Endothelial cell of umbilical vein (primary cell): ENCODE results near the gene HLX. TPM values are rescaled to one million over a fixed set of nuclear protein-coding genes. Genes with fewer than 3 reads are reported as not detected.

Source experiments
- BruUV-seq: library from RNA; stranded (reverse); fragments of 400-500 nt; replicated peaks from 2 replicates; lab custom pipeline; 2021; lab: Mats Ljungman, UMichigan
- CTCF ChIA-PET: fragments of 300-600, 350-600 bp; sonication (Branson Sonifier 250); formaldehyde crosslinking; loops from one replicate; lab custom pipeline; 2021; ENCODE audit warnings: antibody characterized with exemption, inconsistent platforms; lab: Charles Lee
- POLR2A ChIA-PET: fragments of 300-600, 350-600 bp; sonication (Branson Sonifier 250); formaldehyde crosslinking; loops from one replicate; lab custom pipeline; 2021; ENCODE audit warnings: antibody characterized with exemption, inconsistent platforms; lab: Charles Lee
- DNase-seq: peaks from one replicate; pipeline ENCODE4 v3.0.0-alpha.2; 2011; ENCODE audit warnings: low read depth, low spot score
- FAIRE-seq: peaks from 2 replicates; lab custom pipeline; 2011; peaks lifted over from hg19 to GRCh38; lab: Jason Lieb, UNC
- H2AFZ ChIP-seq: 2 replicates; pipeline ENCODE4 v1.6.0; 2012; ENCODE audit warnings: low read depth, low read length, control low read depth, inconsistent platforms
- H3K27ac ChIP-seq: 2 replicates; pipeline ENCODE4 v1.5.1; 2011; ENCODE audit warnings: low read depth, mild to moderate bottlenecking, control low read depth, low read length, moderate library complexity; ENCODE audit not compliant: insufficient read depth
- H3K27me3 ChIP-seq, 2 experiments: 2 replicates each; pipeline versions ENCODE4 v1.6.0 to v1.6.1; 2011; ENCODE audit warnings: low read length in 2 of 2, mixed read lengths in 1 of 2; ENCODE audit not compliant: control insufficient read depth in 2 of 2, insufficient read depth in 2 of 2
- H3K36me3 ChIP-seq, 2 experiments: 2 replicates in 1 of 2; 3 replicates in 1 of 2; pipeline ENCODE4 v1.5.1; 2011; ENCODE audit warnings: low read length in 2 of 2, mild to moderate bottlenecking in 1 of 2, moderate library complexity in 1 of 2; ENCODE audit not compliant: control insufficient read depth in 2 of 2, insufficient read depth in 2 of 2; ENCODE audit errors: extremely low read depth in 1 of 2
- H3K4me1 ChIP-seq: 3 replicates; pipeline ENCODE4 v1.5.1; 2011; ENCODE audit warnings: mild to moderate bottlenecking, low read length; ENCODE audit not compliant: control insufficient read depth, insufficient read depth; ENCODE audit errors: extremely low read depth
- H3K4me2 ChIP-seq: 2 replicates; pipeline ENCODE4 v1.6.1; 2011; ENCODE audit warnings: low read length, control low read depth, mixed read lengths; ENCODE audit not compliant: insufficient read depth
- H3K4me3 ChIP-seq, 3 experiments: fragments of 200-600 bp in 1 of 3; sonication (generic), shearing (Covaris generic) in 1 of 3; replicated peaks in 1 of 3; 2 replicates each; pipeline ENCODE4 v1.5.1; 2011 to 2016; ENCODE audit warnings: control low read depth in 3 of 3, low read length in 3 of 3, mild to moderate bottlenecking in 2 of 3, inconsistent platforms in 1 of 3, low read depth in 1 of 3, moderate library complexity in 1 of 3; ENCODE audit not compliant: insufficient read depth in 1 of 3
- H3K79me2 ChIP-seq: 2 replicates; pipeline ENCODE4 v1.6.0; 2012; ENCODE audit warnings: low read length, inconsistent platforms; ENCODE audit not compliant: control insufficient read depth, insufficient read depth
- H3K9ac ChIP-seq: replicated peaks from 2 replicates; pipeline ENCODE3; 2011; ENCODE audit warnings: low read length, control low read depth; ENCODE audit not compliant: insufficient read depth; ENCODE audit errors: extremely low read depth
- H3K9me1 ChIP-seq: replicated peaks from 3 replicates; pipeline ENCODE4 v1.6.0; 2011; ENCODE audit warnings: mild to moderate bottlenecking, low read length; ENCODE audit not compliant: control insufficient read depth, insufficient read depth; ENCODE audit errors: extremely low read depth
- H3K9me3 ChIP-seq: replicated peaks from 2 replicates; pipeline ENCODE4 v1.5.1; 2012; ENCODE audit warnings: low read length, inconsistent platforms; ENCODE audit not compliant: control insufficient read depth, insufficient read depth
- H4K20me1 ChIP-seq: replicated peaks from 2 replicates; pipeline ENCODE3; 2011; ENCODE audit warnings: mild to moderate bottlenecking, low read length; ENCODE audit not compliant: control insufficient read depth, insufficient read depth; ENCODE audit errors: extremely low read depth
- EZH2 ChIP-seq: IDR thresholded peaks from 2 replicates; pipeline ENCODE4 v1.6.1; 2012; ENCODE audit warnings: borderline replicate concordance, low read depth, mild to moderate bottlenecking, moderate library complexity, low read length, inconsistent platforms; ENCODE audit not compliant: severe bottlenecking
- FOS ChIP-seq: IDR thresholded peaks from 2 replicates; pipeline ENCODE4 v1.6.1; 2011; ENCODE audit warnings: mild to moderate bottlenecking, low read length, moderate library complexity, borderline replicate concordance; ENCODE audit not compliant: insufficient read depth
- JUN ChIP-seq: IDR thresholded peaks from 2 replicates; pipeline ENCODE4 v1.6.1; 2011; ENCODE audit warnings: borderline replicate concordance, low read depth; ENCODE audit not compliant: insufficient read length, insufficient read depth
- POLR2A ChIP-seq: IDR thresholded peaks from 2 replicates; pipeline ENCODE4 v1.6.1; 2012; ENCODE audit warnings: low read depth, mild to moderate bottlenecking, control low read depth, low read length
- dilution Hi-C: fragments of 300-500 bp; cut with MboI; formaldehyde crosslinking; loops from one replicate; pipeline ENCODE4 v1.15.0; 2019; ENCODE audit warnings: low sequenced_read_pairs; ENCODE audit not compliant: extremely low pct_ligation_motif_present
- intact Hi-C: fragments of 100-400 bp; cut with micrococcal nuclease; formaldehyde crosslinking; loops from one replicate; pipeline ENCODE4 v1.10.0; 2022
- polyA plus RNA-seq, 4 experiments: library from polyadenylated mRNA; depleted of rRNA in 3 of 4; stranded (reverse) in 3 of 4; unstranded in 1 of 4; fragments of >200 nt; gene quantifications; 2 replicates each; pipeline versions ENCODE4 v1.2.1 to v1.2.3, GENCODE V29; 2011 to 2012; ENCODE audit warnings: missing spikeins in 1 of 4
- total RNA-seq: library from RNA; stranded (reverse); gene quantifications from 2 replicates; pipeline ENCODE4 v1.2.3, GENCODE V29; 2021
- TF ChIP-seq, protein P1 (sequence below), 2 donors: IDR thresholded peaks; 1 replicate in 1 of 2; 2 replicates in 1 of 2; pipeline ENCODE4 v1.5.1; 2011; ENCODE audit warnings: low read length in 2 of 2, mild to moderate bottlenecking in 2 of 2, moderate library complexity in 2 of 2, control low read depth in 1 of 2, inconsistent platforms in 1 of 2, low read depth in 1 of 2; ENCODE audit not compliant: insufficient read depth in 1 of 2; ENCODE audit errors: extremely low read depth in 1 of 2
- TF ChIP-seq, protein P2 (sequence below): IDR thresholded peaks from 2 replicates; pipeline ENCODE4 v1.6.1; 2011; ENCODE audit not compliant: insufficient read depth, insufficient read length

HLX gene
- total and polyA plus RNA-seq, 2 donors (not counting 3 experiments of a cell fraction or from before 2014, with no cell fraction given) = 7.5 to 39.1 TPM

DNA sequence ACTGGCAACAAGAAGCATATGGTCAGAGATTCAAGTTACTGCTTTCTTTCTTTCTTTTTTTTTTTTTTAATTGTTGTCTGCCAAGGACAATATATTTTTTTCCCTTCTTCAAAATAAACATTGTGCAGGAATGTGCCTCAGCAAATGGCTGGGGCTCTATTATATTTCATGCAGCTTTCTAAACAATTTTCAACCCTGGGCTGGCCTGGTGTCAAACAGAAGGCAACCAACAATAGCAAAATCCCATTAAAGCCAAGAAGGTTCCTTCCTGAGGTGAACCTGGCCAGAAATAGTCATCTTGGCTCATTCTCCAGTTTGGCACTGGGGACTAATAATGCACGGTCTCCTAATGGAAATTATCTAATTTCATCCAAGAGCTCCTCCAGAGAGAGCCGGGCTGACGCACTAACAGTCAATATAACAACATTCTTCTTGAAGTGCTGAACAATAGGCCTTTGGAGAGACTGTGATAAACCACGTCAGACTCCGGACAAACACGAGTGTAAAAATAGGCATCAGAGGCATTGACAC, 35.7 kb upstream of the HLX start:
- Histone ChIP-seq H2AFZ (no peak overlapping the region), H3K9ac (peak overlapping the region; percentile 35), H3K9me3 (no peaks in the 10 kb centered on the region), H3K79me2 (no peaks in the 10 kb centered on the region), H3K36me3 (no peaks in the 10 kb centered on the region), H4K20me1 (no peaks in the 10 kb centered on the region), H3K27ac (peak overlapping the region; percentile 65), H3K4me3 (no peak overlapping the region), H3K4me2 (no peak overlapping the region), H3K9me1 (no peaks in the 10 kb centered on the region), H3K27me3 (peaks cover 0 to 3% of the 10 kb centered on the region in 2 experiments), H3K4me1 (peaks cover 13% of the 10 kb centered on the region)
- ChIA-PET CTCF (interaction anchor here (0.6 to 2.5 kb wide), 5 partner anchors 33 to 551 kb away, joined by 3 to 11 read pairs (median 3); no protein-coding TSS in a partner anchor), POLR2A (no interaction called here)
- dilution Hi-C loops = no loop called here
- intact Hi-C loops = loop anchor here (1.0 kb wide), 6 partner anchors 33 to 597 kb away; no protein-coding TSS in a partner anchor
- peak; percentile 99 for DNase-seq
- no TSS peak for BruUV-seq
- peak; percentile 75 for TF ChIP-seq JUN
- TF ChIP-seq, protein P1, sequence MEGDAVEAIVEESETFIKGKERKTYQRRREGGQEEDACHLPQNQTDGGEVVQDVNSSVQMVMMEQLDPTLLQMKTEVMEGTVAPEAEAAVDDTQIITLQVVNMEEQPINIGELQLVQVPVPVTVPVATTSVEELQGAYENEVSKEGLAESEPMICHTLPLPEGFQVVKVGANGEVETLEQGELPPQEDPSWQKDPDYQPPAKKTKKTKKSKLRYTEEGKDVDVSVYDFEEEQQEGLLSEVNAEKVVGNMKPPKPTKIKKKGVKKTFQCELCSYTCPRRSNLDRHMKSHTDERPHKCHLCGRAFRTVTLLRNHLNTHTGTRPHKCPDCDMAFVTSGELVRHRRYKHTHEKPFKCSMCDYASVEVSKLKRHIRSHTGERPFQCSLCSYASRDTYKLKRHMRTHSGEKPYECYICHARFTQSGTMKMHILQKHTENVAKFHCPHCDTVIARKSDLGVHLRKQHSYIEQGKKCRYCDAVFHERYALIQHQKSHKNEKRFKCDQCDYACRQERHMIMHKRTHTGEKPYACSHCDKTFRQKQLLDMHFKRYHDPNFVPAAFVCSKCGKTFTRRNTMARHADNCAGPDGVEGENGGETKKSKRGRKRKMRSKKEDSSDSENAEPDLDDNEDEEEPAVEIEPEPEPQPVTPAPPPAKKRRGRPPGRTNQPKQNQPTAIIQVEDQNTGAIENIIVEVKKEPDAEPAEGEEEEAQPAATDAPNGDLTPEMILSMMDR (IDR thresholded peaks at IDR 0.05; ENCODE audit: extremely low read depth in 1 of 2, insufficient read depth in 1 of 2, low read depth in 1 of 2, low read length in 2 of 2) = no peak
- FAIRE-seq = peak; percentile 94

DNA sequence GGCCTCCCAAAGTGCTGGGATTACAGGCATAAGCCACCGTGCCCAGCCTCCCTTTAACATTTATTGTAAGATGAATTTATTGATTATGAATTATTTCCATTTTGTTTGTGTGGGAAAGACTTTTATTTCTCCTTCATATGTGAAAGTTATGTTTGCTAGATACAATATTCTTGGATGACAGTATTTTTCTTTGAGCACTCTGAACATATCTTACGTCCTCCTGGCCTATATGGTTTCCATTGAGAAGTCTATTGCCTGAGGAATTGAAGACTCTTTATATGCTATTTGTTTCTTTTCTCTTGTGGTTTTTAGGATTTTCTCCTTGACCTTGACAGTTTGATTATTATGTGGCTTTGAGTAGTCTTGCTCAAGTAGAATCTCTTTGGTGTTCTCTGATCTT, 26.8 kb upstream of the HLX start:
- no peaks in the 10 kb centered on the region for H4K20me1 ChIP-seq
- H3K36me3 ChIP-seq = no peaks in the 10 kb centered on the region
- no peak overlapping the region for H2AFZ ChIP-seq
- CTCF ChIA-PET = no interaction called here
- DNase-seq (no peak), FAIRE-seq (no peak)
- no peak overlapping the region for H3K4me2 ChIP-seq
- H3K9ac ChIP-seq = no peak overlapping the region
- intact Hi-C loops = no loop called here
- H3K27me3 ChIP-seq = peaks cover 0 to 4% of the 10 kb centered on the region in 2 experiments
- H3K9me1 ChIP-seq = no peaks in the 10 kb centered on the region
- dilution Hi-C loops = no loop called here
- no peaks in the 10 kb centered on the region for H3K79me2 ChIP-seq
- no peak overlapping the region for H3K27ac ChIP-seq
- no peaks in the 10 kb centered on the region for H3K4me1 ChIP-seq
- BruUV-seq = no TSS peak
- H3K9me3 ChIP-seq = no peaks in the 10 kb centered on the region
- TF ChIP-seq POLR2A = no peak
- no peak for TF ChIP-seq EZH2
- TF ChIP-seq, protein P1 (IDR thresholded peaks at IDR 0.05; ENCODE audit: extremely low read depth in 1 of 2, insufficient read depth in 1 of 2, low read depth in 1 of 2, low read length in 2 of 2) = no peak
- TF ChIP-seq JUN = no peak
- TF ChIP-seq, protein P2, sequence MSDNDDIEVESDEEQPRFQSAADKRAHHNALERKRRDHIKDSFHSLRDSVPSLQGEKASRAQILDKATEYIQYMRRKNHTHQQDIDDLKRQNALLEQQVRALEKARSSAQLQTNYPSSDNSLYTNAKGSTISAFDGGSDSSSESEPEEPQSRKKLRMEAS = no peak
- TF ChIP-seq FOS = no peak
- no peak overlapping the region for H3K4me3 ChIP-seq
- POLR2A ChIA-PET = no interaction called here
